Thymus (tissue), 11 donors: Measurements from ENCODE around the gene FUT8. TPM values are rescaled to one million over a fixed set of nuclear protein-coding genes. Genes with fewer than 3 reads are reported as not detected.
"Not testable (repeated sequence)": the region's sequence is repeated elsewhere in the genome, so short reads cannot be mapped to it uniquely, and the experiment has no call there.

Experiments used
- DNase-seq, 9 donors: peaks; one replicate each; pipeline ENCODE4 v3.0.0-alpha.2; 2013; ENCODE audit warnings: low spot score in 9 of 9, low read depth in 6 of 9, missing footprints in 1 of 9
- H3K27ac ChIP-seq, 2 donors: one replicate each; pipeline ENCODE4 v1.5.1; 2013; ENCODE audit warnings: control low read depth in 1 of 2, low read depth in 1 of 2, low read length in 1 of 2, mild to moderate bottlenecking in 1 of 2, moderate library complexity in 1 of 2
- H3K27me3 ChIP-seq, 2 donors: one replicate each; pipeline ENCODE4 v1.5.1; 2013; ENCODE audit warnings: low read length in 1 of 2; ENCODE audit not compliant: control insufficient read depth in 2 of 2, insufficient read depth in 1 of 2
- H3K36me3 ChIP-seq, 2 donors: one replicate each; pipeline ENCODE4 v1.5.1; 2013; ENCODE audit warnings: low read length in 1 of 2, mild to moderate bottlenecking in 1 of 2, moderate library complexity in 1 of 2; ENCODE audit not compliant: control insufficient read depth in 2 of 2, insufficient read depth in 2 of 2
- H3K4me1 ChIP-seq, 2 donors: one replicate each; pipeline ENCODE4 v1.5.1; 2013; ENCODE audit warnings: low read length in 2 of 2; ENCODE audit not compliant: control insufficient read depth in 2 of 2, insufficient read depth in 2 of 2
- H3K4me3 ChIP-seq, 2 donors: one replicate each; pipeline ENCODE4 v1.5.1; 2013; ENCODE audit warnings: low read length in 2 of 2, control low read depth in 1 of 2, mild to moderate bottlenecking in 1 of 2
- H3K9me3 ChIP-seq, 2 donors: one replicate each; pipeline ENCODE4 v1.5.1; 2013; ENCODE audit warnings: low read length in 1 of 2, mild to moderate bottlenecking in 1 of 2; ENCODE audit not compliant: control insufficient read depth in 2 of 2, insufficient read depth in 1 of 2
- WGBS: extraction: QIAGEN DNeasy Blood & Tissue Kit; methylation state at CpG from one replicate; pipeline ENCODE4 v1.1.7; 2013; 5-methylcytosine and 5-hydroxymethylcytosine counted together
- polyA plus RNA-seq: library from polyadenylated mRNA; stranded (reverse); fragments of 200-250 nt; gene quantifications from one replicate; pipeline ENCODE4 v1.2.3, GENCODE V29; 2013
- total RNA-seq: library from RNA; stranded (reverse); fragments of 120-200 nt; gene quantifications from one replicate; pipeline ENCODE4 v1.2.4, GENCODE V29; 2013
- donor health status: healthy.

FUT8 gene
- total and polyA plus RNA-seq, 2 donors, result 15.0 to 35.2 TPM

- H3K36me3 ChIP-seq, result no peaks in the 10 kb centered on the region
- H3K27ac ChIP-seq, result no peak overlapping the region
- DNase-seq, result no peak
- no peak overlapping the region for H3K4me3 ChIP-seq
- H3K4me1 ChIP-seq, result no peaks in the 10 kb centered on the region
- H3K27me3 ChIP-seq, result no peaks in the 10 kb centered on the region
- H3K9me3 ChIP-seq, result no peaks in the 10 kb centered on the region
- 98% methylated on average over 5 of the region's 5 CpGs for WGBS
Observed at GRCh38 chr14:65424531-65424930, 12.0 kb downstream of the FUT8 start.

GRCh38 chr14:65425885-65426284 is 13.4 kb downstream of the FUT8 start:
- H3K27ac ChIP-seq, result no peak overlapping the region
- DNase-seq, result no peak
- no peaks in the 10 kb centered on the region for H3K36me3 ChIP-seq
- 98% methylated on average over 6 of the region's 6 CpGs for WGBS
- H3K27me3 ChIP-seq, result no peaks in the 10 kb centered on the region
- no peaks in the 10 kb centered on the region for H3K4me1 ChIP-seq
- H3K9me3 ChIP-seq, result no peaks in the 10 kb centered on the region
- no peak overlapping the region for H3K4me3 ChIP-seq

GRCh38 chr14:65426902-65427301 is 14.4 kb downstream of the FUT8 start:
- not testable (repeated sequence) for H3K4me1 ChIP-seq, H3K27me3 ChIP-seq, H3K4me3 ChIP-seq, DNase-seq, H3K27ac ChIP-seq, H3K9me3 ChIP-seq, H3K36me3 ChIP-seq
- 97% methylated on average over 12 of the region's 12 CpGs for WGBS

- Histone ChIP-seq H3K4me3 (no peak overlapping the region), H3K27ac (no peak overlapping the region), H3K36me3 (no peaks in the 10 kb centered on the region), H3K27me3 (no peaks in the 10 kb centered on the region), H3K4me1 (peaks cover 0 to 3% of the 10 kb centered on the region in 2 donors), H3K9me3 (no peaks in the 10 kb centered on the region)
- WGBS, result 96% methylated on average over 2 of the region's 2 CpGs
- no peak for DNase-seq
Observed at GRCh38 chr14:65428691-65429090, 16.2 kb downstream of the FUT8 start.

GRCh38 chr14:65429757-65430156 is 17.2 kb downstream of the FUT8 start:
- Histone ChIP-seq H3K9me3 (no peaks in the 10 kb centered on the region), H3K4me3 (no peak overlapping the region), H3K27me3 (no peaks in the 10 kb centered on the region), H3K36me3 (no peaks in the 10 kb centered on the region), H3K27ac (no peak overlapping the region), H3K4me1 (peaks cover 0 to 3% of the 10 kb centered on the region in 2 donors)
- DNase-seq, result no peak
- WGBS, result 98% methylated on average over 5 of the region's 5 CpGs

- Histone ChIP-seq H3K4me3 (no peak overlapping the region), H3K4me1 (peaks cover 0 to 3% of the 10 kb centered on the region in 2 donors), H3K27me3 (no peaks in the 10 kb centered on the region), H3K27ac (no peak overlapping the region), H3K9me3 (no peaks in the 10 kb centered on the region), H3K36me3 (no peaks in the 10 kb centered on the region)
- no peak for DNase-seq
- 99% methylated on average over 7 of the region's 7 CpGs for WGBS
Observed at GRCh38 chr14:65431245-65431644, 18.7 kb downstream of the FUT8 start.

- Histone ChIP-seq H3K9me3 (no peaks in the 10 kb centered on the region), H3K36me3 (no peaks in the 10 kb centered on the region), H3K4me3 (no peak overlapping the region), H3K27me3 (no peaks in the 10 kb centered on the region), H3K27ac (no peak overlapping the region), H3K4me1 (peaks cover 0 to 3% of the 10 kb centered on the region in 2 donors)
- 94% methylated on average over 1 of the region's 1 CpG for whole genome bisulfite sequencing
- DNase-seq, result no peak
Observed at GRCh38 chr14:65431951-65432350, 19.4 kb downstream of the FUT8 start.

- Histone ChIP-seq H3K36me3 (no peaks in the 10 kb centered on the region), H3K9me3 (no peaks in the 10 kb centered on the region), H3K27me3 (no peaks in the 10 kb centered on the region), H3K4me1 (peaks cover 0 to 3% of the 10 kb centered on the region in 2 donors), H3K27ac (no peak overlapping the region), H3K4me3 (no peak overlapping the region)
- WGBS, result 98% methylated on average over 6 of the region's 6 CpGs
- no peak for DNase-seq
Observed at GRCh38 chr14:65432361-65432948, 19.9 kb downstream of the FUT8 start.

GRCh38 chr14:65433157-65433556 is 20.6 kb downstream of the FUT8 start:
- 93% methylated on average over 2 of the region's 2 CpGs for WGBS
- Histone ChIP-seq H3K4me3 (no peak overlapping the region), H3K4me1 (peaks cover 0 to 3% of the 10 kb centered on the region in 2 donors), H3K27me3 (no peaks in the 10 kb centered on the region), H3K36me3 (no peaks in the 10 kb centered on the region), H3K9me3 (no peaks in the 10 kb centered on the region), H3K27ac (no peak overlapping the region)
- no peak for DNase-seq
